Measurements from ENCODE around the gene TMEM271.
"Not testable (repeated sequence)": the region's sequence is repeated elsewhere in the genome, so short reads cannot be mapped to it uniquely, and the experiment has no call there.

The TMEM271 gene

GRCh38 chr4:561426-561825 lies 14.7 kb downstream of the TMEM271 start:
- DNase-seq, result no peak

GRCh38 chr4:560731-561291 lies 15.3 kb downstream of the TMEM271 start:
- DNase-seq, result no peak

GRCh38 chr4:560061-560460 lies 16.0 kb downstream of the TMEM271 start:
- no peak for DNase-seq

DNA sequence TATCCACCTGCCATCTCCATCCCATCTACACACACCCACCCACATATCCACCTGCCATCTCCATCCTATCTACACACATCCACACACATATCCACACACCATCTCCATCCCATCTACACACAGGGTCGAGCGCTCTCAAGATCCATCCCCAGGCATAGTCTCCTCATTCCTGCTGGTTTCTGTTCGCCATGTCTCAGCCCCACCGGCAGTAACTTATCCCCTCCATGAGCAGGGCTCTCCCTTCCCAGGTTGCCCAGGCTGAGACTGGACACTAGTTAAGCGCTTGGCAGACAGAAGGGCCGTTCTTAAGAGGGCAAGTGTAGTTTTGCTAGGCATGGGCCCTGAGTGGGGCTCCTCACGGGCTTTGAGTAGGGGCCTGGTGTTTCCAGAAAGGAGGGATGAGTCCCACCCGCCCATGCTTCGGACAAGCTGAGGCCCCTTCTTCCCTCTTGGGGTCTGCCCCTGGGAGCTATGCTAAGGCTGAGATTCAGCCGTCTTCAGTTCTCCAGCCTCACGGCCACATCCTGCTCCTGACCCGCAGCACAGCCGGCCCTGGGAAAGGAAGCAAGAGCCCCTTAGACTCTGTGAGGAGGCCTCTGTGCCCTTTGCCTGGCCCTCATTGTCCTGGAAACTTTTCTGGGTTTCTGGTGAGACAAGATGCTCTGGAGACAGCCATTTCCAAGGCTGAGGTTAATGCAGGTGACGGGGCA lies 20.4 kb downstream of the TMEM271 start:
- DNase-seq, result no peak

GRCh38 chr4:554793-555320 lies 21.2 kb downstream of the TMEM271 start:
- DNase-seq, result not testable (repeated sequence)

DNA sequence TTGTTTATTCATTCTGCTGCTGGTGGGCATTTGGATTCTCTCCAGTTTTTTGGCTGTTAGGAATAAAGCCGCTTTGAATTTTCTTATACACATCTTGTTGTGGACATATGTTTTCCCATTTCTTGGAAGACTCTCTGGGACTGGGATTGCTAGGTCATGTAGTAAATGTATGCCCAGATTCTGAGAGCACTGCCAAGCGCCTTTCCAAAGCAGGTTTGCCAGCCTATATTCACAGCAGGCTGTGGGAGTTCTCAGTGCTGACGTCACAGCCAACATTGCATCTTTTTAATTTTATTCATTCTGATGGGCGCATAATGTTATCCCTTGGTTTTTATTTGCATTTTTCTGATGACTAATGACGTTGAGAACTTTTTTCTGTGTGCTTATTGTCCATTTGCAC lies 24.1 kb downstream of the TMEM271 start:
- DNase-seq, result no peak

DNA sequence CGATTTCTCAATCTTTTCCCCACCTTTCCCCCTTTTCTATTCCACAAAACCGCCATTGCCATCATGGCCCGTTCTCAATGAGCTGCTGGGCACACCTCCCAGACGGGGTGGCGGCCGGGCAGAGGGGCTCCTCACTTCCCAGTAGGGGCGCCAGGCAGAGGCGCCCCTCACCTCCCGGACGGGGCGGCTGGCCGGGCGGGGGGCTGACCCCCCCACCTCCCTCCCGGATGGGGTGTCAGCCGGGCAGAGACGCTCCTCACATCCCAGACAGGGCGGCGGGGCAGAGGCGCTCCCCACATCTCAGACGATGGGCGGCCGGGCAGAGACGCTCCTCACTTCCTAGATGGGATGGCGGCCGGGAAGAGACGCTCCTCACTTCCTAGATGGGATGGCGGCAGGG lies 25.8 kb downstream of the TMEM271 start:
- DNase-seq, result not testable (repeated sequence)

DNA sequence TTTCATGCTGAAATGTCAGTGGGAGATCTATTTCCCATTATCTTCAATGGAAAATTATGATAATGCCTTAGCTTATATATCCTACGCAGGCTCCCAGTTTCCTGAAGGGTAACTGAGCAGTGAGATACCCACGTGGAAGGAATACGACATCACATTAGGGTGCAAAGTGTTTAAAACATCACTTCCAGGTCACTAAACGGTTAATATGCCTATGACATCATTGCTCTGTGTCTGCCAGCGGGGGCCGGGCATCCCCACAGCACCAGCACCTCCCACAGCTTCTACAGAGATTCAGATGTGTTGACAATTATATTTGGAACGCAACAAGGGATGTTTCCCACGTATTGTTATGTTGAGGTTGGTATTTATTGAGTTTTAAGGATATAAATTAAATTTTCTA lies 27.1 kb downstream of the TMEM271 start:
- DNase-seq, result no peak

DNA sequence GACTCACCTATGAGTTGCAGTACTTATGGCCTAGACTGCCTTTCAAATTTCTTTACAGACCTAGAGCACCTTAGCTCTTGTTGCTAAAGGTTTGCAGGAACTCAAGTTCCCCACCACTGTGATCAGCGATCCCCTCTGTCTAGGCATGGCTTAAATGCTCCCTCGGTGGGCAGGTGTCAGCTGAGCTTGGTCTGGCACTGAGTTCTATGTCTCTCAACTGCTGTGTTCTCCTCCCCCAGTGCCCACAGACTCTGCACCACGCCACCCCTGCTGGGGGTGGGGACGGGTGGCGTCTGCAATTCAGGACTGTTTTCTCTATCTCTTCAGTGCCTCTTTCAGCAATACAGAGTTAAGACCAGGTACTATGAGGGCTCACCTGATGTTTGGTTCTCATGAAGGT lies 30.5 kb downstream of the TMEM271 start:
- no peak for DNase-seq

DNA sequence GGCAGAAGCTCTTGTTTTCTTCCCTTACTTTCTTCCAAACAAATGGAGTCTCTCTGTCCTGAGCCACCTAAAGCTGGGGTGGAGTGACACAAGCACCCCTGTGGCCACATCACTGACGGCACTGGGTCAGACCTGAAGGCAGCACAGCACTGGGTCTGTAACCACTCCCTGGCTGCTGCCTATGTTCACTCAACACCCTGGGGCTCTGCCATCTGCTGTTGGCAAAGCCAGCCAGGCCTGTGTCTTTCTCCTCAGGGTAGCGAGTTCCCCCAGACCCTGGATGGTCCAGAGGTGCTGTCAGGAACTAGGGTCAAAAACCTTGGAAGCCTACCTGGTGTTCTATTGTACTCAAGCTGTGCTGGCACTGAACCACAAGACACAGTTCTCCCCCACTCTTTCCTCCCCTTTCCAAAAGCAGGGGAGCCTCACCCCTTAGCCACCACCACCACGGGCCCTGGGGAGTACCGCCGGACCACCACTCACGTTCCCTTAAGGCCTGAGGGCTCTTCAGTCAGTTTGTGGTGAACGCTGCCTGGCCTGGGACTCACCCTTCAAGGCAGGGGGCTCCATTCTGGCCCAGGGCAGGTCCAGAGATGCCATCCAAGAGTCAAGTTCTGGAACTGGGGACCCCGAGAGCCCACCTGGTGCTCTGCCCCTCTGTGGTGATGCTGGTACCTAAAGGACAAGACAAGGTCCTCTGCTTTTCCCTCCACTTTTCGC lies 31.5 kb downstream of the TMEM271 start:
- no peak for DNase-seq

DNA sequence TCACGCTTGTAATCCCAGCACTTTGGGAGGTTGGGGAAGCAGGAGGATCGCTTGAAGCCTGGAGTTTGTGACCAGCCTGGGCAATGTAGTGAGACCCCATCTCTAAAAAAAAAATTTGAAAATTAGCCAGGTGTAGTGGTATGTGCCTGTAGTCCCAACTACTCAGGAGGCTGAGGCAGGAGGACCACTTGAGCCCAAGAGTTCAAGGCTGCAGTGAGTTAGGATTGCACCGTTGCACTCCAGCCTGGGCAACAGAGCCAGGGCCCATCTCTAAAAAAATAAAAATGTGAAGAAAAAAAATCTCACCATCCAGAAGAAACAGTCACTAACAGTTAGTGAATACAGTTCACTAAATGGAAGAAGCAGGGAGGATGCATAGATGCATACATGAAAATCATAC lies 34.8 kb downstream of the TMEM271 start:
- DNase-seq, result no peak

GRCh38 chr4:538542-539142 lies 37.5 kb downstream of the TMEM271 start:
- DNase-seq, result no peak

- DNase-seq, result no peak
Measured at GRCh38 chr4:537436-538264, 38.4 kb downstream of the TMEM271 start.

DNA sequence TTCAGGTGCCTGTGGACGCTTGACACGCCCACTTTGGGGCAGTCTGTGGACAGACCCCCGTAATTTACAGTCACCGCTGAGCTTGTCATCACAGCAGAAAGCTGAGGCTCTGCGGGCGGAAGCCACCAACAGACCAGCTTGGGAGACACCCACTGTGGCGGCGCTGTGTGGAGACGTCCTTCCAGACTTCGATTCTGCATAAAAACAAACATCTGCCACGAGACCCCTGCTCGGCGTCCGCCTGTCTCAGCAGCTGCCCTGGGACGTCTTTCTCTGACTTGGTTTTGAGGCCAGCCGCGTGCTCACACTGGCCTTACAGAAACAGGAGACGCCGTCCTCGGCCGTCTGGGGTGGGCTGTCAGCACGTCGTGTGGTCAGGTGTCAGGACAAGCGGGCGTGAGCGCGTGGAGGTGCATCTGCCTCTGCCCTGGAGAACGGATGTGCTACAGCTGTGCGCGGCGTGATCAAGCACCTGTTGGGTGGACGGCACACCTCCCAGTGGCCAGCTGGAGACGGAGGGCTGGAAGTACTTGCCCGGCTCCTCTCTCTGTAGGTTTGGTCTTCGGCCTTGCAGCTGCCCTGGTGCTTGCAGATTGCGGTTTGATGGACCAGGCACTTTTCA lies 39.6 kb downstream of the TMEM271 start:
- no peak for DNase-seq

GRCh38 chr4:535924-536281 lies 40.2 kb downstream of the TMEM271 start:
- DNase-seq, result no peak

DNA sequence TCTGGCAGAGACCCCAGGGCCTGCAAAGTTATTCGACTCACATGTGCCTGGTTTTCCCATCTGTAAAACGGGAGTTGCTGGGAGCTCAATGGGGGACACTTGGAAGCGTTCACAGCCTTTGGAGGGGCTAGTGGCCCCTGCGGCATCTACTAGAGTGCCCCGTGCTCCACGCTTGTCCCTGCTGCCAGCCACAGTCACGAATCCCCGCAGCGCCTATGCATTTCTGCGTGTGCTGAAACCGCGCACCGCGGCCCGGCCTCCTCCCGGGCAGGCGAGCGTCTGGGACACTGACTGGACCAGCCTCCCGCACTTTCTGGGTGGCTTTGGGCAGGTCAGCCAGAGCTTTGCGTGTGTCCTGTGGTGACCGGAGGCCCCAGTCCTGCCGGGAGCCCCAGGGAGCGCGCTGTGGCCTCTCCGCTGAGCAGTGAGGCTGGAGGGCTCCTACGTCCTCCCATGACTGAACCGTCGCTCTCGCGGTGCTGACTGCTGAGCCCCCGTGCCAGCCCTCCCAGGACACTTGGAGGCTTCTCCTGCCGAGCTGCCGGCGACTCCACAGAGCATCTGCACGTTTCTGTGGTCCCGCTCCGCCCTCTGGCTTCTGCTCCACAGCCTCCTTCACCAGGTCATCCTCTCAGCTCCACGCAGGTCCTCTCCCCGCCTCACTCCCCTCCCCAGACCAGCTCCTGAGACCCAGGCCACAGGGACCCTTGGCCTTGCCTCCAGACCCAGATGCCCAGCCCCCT lies 40.7 kb downstream of the TMEM271 start:
- DNase-seq, result no peak

GRCh38 chr4:534576-535151 lies 41.4 kb downstream of the TMEM271 start:
- no peak for DNase-seq

DNA sequence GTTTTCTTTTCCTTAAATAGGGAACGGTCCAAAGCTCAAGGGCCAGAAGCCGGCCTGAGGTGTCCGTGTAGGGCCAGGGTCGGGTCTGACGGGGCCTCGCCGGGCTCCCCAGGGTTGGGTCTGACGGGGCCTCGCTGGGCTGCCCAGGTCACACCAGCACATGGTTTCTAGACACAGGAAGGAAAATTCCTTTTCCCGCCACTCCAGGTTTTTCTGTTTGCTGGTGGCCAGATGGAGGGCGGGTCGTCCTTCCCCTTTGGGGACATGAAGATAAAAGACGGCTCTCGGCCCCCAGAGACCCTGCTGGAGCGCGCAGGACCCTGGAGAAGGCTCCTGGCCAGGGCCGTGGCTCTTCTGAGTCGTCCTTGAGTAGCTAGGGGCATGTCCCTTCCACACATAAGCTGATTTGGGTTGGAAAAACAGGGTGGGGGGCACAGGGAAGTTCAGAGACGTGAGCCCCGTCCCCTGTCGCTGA lies 42.0 kb downstream of the TMEM271 start:
- no peak for DNase-seq

GRCh38 chr4:533318-534100 lies 42.6 kb downstream of the TMEM271 start:
- no peak for DNase-seq

All from NCI-H524 (cell line).